ENCODE results near the gene LMBR1L.

DNA sequence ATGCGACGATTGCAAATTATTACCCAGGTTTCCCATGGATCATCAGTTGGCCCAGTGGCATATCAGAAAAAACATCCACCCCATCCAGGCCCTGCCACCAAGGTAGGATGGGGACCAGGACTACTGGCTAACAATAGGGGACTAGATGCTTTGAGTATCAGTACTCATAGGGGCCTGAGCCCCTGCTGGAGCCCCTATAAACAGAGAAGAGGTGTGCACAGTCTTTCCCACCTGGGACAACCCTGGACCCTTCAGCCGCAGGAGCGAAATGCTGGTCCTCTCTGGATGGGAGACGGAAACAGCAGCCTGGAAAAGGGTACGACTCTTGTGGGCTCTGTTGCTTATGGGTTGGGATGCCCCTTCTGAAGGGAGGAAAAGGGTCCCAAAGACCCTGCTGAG is 21.7 kb downstream of the LMBR1L start:
- TF ChIP-seq POLR2AphosphoS5 (IDR thresholded peaks at IDR 0.05) = no peak
- TF ChIP-seq, protein P1, sequence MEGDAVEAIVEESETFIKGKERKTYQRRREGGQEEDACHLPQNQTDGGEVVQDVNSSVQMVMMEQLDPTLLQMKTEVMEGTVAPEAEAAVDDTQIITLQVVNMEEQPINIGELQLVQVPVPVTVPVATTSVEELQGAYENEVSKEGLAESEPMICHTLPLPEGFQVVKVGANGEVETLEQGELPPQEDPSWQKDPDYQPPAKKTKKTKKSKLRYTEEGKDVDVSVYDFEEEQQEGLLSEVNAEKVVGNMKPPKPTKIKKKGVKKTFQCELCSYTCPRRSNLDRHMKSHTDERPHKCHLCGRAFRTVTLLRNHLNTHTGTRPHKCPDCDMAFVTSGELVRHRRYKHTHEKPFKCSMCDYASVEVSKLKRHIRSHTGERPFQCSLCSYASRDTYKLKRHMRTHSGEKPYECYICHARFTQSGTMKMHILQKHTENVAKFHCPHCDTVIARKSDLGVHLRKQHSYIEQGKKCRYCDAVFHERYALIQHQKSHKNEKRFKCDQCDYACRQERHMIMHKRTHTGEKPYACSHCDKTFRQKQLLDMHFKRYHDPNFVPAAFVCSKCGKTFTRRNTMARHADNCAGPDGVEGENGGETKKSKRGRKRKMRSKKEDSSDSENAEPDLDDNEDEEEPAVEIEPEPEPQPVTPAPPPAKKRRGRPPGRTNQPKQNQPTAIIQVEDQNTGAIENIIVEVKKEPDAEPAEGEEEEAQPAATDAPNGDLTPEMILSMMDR (IDR thresholded peaks at IDR 0.05) = no peak

Data from prostate gland (tissue), 2 donors.